ENCODE data around the gene TCEA3. TPM values are rescaled to one million over a fixed set of nuclear protein-coding genes. Genes with fewer than 3 reads are reported as not detected.
A peak's percentile ranks its signal among the peaks of the same experiment; 100 is the strongest.

Gene TCEA3
- total RNA-seq, 4 donors from 2014 or later, result 34.1 to 93.1 (median 43.2) TPM

GRCh38 chr1:23366146-23366545 is 58.4 kb downstream of the TCEA3 start:
- DNase-seq (ENCODE audit: low spot score in 2 of 2), result no peak
- H3K27ac ChIP-seq, result peak overlapping the region; percentile 98
- H3K4me1 ChIP-seq, result peaks cover 44% of the 10 kb centered on the region
- H3K36me3 ChIP-seq, result peaks cover 44% of the 10 kb centered on the region
- WGBS, result 65% methylated on average over 2 of the region's 2 CpGs
- H3K9me3 ChIP-seq, result peaks cover 29% of the 10 kb centered on the region
- no peaks in the 10 kb centered on the region for H3K27me3 ChIP-seq
- peak overlapping the region; percentile 65 for H3K4me3 ChIP-seq
- TF ChIP-seq POLR2AphosphoS5 (IDR thresholded peaks at IDR 0.05) (no peak), EP300 (IDR thresholded peaks at IDR 0.05) (no peak), CTCF (IDR thresholded peaks at IDR 0.05) (no peak), POLR2A (IDR thresholded peaks at IDR 0.05) (no peak)

GRCh38 chr1:23362218-23362713 is 62.3 kb downstream of the TCEA3 start:
- H3K36me3 ChIP-seq, result peaks cover 62% of the 10 kb centered on the region
- over 99% methylated on average over 13 of the region's 13 CpGs for WGBS
- no peak overlapping the region for H3K27ac ChIP-seq
- no peak overlapping the region for H3K4me3 ChIP-seq
- H3K9me3 ChIP-seq, result peaks cover 34% of the 10 kb centered on the region
- no peaks in the 10 kb centered on the region for H3K27me3 ChIP-seq
- TF ChIP-seq CTCF (IDR thresholded peaks at IDR 0.05), result no peak
- no peak for TF ChIP-seq EP300 (IDR thresholded peaks at IDR 0.05)
- TF ChIP-seq POLR2AphosphoS5 (IDR thresholded peaks at IDR 0.05), result no peak
- no peak for TF ChIP-seq POLR2A (IDR thresholded peaks at IDR 0.05)
- peaks cover 36% of the 10 kb centered on the region for H3K4me1 ChIP-seq
- DNase-seq (ENCODE audit: low spot score in 2 of 2), result no peak

- Histone ChIP-seq H3K27me3 (no peaks in the 10 kb centered on the region), H3K36me3 (peaks cover 41% of the 10 kb centered on the region), H3K9me3 (peaks cover 27% of the 10 kb centered on the region), H3K4me3 (no peak overlapping the region), H3K27ac (no peak overlapping the region), H3K4me1 (peaks cover 16% of the 10 kb centered on the region)
- 62% methylated on average over 3 of the region's 3 CpGs for WGBS
- TF ChIP-seq EP300 (IDR thresholded peaks at IDR 0.05) (no peak), CTCF (IDR thresholded peaks at IDR 0.05) (no peak), POLR2AphosphoS5 (IDR thresholded peaks at IDR 0.05) (no peak), POLR2A (IDR thresholded peaks at IDR 0.05) (no peak)
- no peak for DNase-seq (ENCODE audit: low spot score in 2 of 2)
Observed at GRCh38 chr1:23358310-23358875, 66.2 kb downstream of the TCEA3 start.

GRCh38 chr1:23357138-23357908 is 67.2 kb downstream of the TCEA3 start:
- Histone ChIP-seq H3K27ac (no peak overlapping the region), H3K9me3 (peaks cover 16% of the 10 kb centered on the region), H3K27me3 (no peaks in the 10 kb centered on the region), H3K4me3 (no peak overlapping the region), H3K36me3 (peaks cover 30% of the 10 kb centered on the region), H3K4me1 (peaks cover 16% of the 10 kb centered on the region)
- TF ChIP-seq EP300 (IDR thresholded peaks at IDR 0.05), result no peak
- no peak for TF ChIP-seq CTCF (IDR thresholded peaks at IDR 0.05)
- no peak for TF ChIP-seq POLR2A (IDR thresholded peaks at IDR 0.05)
- no peak for TF ChIP-seq POLR2AphosphoS5 (IDR thresholded peaks at IDR 0.05)
- DNase-seq (ENCODE audit: low spot score in 2 of 2), result no peak
- 56% methylated on average over 3 of the region's 3 CpGs for WGBS

- Histone ChIP-seq H3K27me3 (no peaks in the 10 kb centered on the region), H3K4me3 (no peak overlapping the region), H3K36me3 (peaks cover 23% of the 10 kb centered on the region), H3K27ac (no peak overlapping the region), H3K9me3 (peaks cover 9% of the 10 kb centered on the region), H3K4me1 (peaks cover 16% of the 10 kb centered on the region)
- DNase-seq (ENCODE audit: low spot score in 2 of 2), result no peak
- TF ChIP-seq POLR2AphosphoS5 (IDR thresholded peaks at IDR 0.05) (no peak), POLR2A (IDR thresholded peaks at IDR 0.05) (no peak), EP300 (IDR thresholded peaks at IDR 0.05) (no peak), CTCF (IDR thresholded peaks at IDR 0.05) (no peak)
- WGBS, result 79% methylated on average over 8 of the region's 8 CpGs
Observed at GRCh38 chr1:23356471-23357137, 67.9 kb downstream of the TCEA3 start.

Measured in suprapubic skin (tissue), 4 donors.